ENCODE measurements around the gene AP1M2. TPM values are rescaled to one million over a fixed set of nuclear protein-coding genes. Genes with fewer than 3 reads are reported as not detected.
A peak's percentile ranks its signal among the peaks of the same experiment; 100 is the strongest.
"Not testable (repeated sequence)": the region's sequence is repeated elsewhere in the genome, so short reads cannot be mapped to it uniquely, and the experiment has no call there.

AP1M2 gene
- polyA plus RNA-seq, 1 donor (not counting 4 experiments of a cell fraction or from before 2014, with no cell fraction given), result 83.1 TPM

DNA sequence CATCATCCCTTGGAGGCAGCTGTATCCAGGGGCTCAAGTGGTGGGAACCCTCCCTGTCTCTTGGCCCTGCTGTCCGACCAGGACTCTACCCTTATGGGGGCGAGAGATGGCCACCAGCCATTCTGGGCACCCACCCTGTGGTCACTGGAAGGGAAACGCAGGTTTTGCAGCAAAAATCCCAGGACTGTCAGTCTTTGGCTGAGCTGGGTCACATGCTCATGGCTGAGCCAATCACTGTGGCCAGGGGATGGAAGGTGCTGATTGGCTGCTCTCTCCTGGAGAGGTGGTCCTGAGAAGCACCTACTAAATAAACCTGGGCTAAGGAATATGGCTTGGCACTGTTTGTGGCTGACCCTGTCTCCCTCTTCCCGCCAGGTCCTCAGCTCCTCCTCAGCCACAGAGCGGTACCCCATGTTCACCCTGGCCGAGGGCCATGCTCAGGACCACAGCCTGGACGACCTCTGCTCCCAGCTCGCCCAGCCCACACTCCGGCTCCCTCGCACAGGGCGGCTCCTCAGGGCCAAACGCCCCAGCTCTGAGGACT, 34.5 kb downstream of the AP1M2 start:
- Histone ChIP-seq H3K36me3 (ENCODE audit: control insufficient read depth in 2 of 2, extremely low read depth in 1 of 2, insufficient read depth in 2 of 2, low read length in 2 of 2) (peaks cover 27 to 42% of the 10 kb centered on the region in 2 experiments), H3K79me2 (ENCODE audit: control insufficient read depth, insufficient read depth, low read length) (peaks cover 2% of the 10 kb centered on the region)
- FAIRE-seq, result no peak

DNA sequence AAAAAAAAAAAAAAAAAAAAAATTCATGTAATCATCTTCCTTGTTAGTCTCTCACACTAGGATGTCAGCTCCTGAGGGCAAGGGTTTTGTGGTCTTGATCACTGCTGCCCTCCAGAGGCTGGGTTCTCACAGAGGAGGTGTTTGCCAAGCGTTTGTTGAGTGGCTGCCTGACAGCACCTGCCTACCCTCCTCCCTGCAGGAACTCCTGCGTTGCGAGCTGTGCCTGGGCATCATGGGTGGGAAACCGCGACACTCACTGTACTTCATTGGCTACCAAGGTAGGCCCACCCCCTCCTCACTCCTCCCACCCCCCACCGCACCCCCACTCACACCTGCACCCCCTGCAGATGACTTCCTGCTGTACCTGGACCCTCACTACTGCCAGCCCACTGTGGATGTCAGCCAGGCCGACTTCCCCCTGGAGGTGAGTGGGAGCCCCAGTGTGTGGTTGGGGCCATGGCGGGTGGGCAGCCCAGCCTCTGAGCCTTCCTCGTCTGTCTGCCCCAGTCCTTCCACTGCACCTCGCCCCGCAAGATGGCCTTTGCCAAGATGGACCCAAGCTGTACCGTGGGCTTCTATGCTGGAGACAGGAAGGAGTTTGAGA, 35.3 kb downstream of the AP1M2 start:
- DNase-seq (ENCODE audit: low read depth, low spot score), result no peak
- no peak for TF ChIP-seq EZH2 (IDR thresholded peaks at IDR 0.05; ENCODE audit: low read length)
- TF ChIP-seq, protein P1, sequence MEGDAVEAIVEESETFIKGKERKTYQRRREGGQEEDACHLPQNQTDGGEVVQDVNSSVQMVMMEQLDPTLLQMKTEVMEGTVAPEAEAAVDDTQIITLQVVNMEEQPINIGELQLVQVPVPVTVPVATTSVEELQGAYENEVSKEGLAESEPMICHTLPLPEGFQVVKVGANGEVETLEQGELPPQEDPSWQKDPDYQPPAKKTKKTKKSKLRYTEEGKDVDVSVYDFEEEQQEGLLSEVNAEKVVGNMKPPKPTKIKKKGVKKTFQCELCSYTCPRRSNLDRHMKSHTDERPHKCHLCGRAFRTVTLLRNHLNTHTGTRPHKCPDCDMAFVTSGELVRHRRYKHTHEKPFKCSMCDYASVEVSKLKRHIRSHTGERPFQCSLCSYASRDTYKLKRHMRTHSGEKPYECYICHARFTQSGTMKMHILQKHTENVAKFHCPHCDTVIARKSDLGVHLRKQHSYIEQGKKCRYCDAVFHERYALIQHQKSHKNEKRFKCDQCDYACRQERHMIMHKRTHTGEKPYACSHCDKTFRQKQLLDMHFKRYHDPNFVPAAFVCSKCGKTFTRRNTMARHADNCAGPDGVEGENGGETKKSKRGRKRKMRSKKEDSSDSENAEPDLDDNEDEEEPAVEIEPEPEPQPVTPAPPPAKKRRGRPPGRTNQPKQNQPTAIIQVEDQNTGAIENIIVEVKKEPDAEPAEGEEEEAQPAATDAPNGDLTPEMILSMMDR (optimal IDR thresholded peaks at IDR 0.05 in 1 of 3, IDR thresholded peaks at IDR 0.05 in 1 of 3, conservative IDR thresholded peaks at IDR 0.05 in 1 of 3; ENCODE audit: extremely low read depth in 1 of 3, insufficient read depth in 2 of 3, low read length in 3 of 3), result peak; percentile 48 to 76 (median 55)
- dilution Hi-C loops (cut with MboI; ENCODE audit: extremely low pct_ligation_motif_present, low sequenced_read_pairs), result no loop called here
- H4K20me1 ChIP-seq (ENCODE audit: control insufficient read depth, extremely low read depth, insufficient read depth, low read length), result peaks cover 13% of the 10 kb centered on the region
- no peak overlapping the region for H3K4me3 ChIP-seq (ENCODE audit: control insufficient read depth in 2 of 3, extremely low read depth in 1 of 3, insufficient read depth in 2 of 3, low read depth in 1 of 3, low read length in 3 of 3)
- no peak overlapping the region for H2AFZ ChIP-seq (ENCODE audit: control insufficient read depth, low read length)
- no peaks in the 10 kb centered on the region for H3K9me3 ChIP-seq (ENCODE audit: control insufficient read depth, low read depth, low read length)
- H3K36me3 ChIP-seq (ENCODE audit: control insufficient read depth in 2 of 2, extremely low read depth in 1 of 2, insufficient read depth in 2 of 2, low read length in 2 of 2), result peaks cover 30 to 44% of the 10 kb centered on the region in 2 experiments
- peak; percentile 75 for FAIRE-seq
- peaks cover 33% of the 10 kb centered on the region for H3K4me1 ChIP-seq (ENCODE audit: control insufficient read depth, extremely low read depth, insufficient read depth, low read length)
- H3K79me2 ChIP-seq (ENCODE audit: control insufficient read depth, insufficient read depth, low read length), result peaks cover 2% of the 10 kb centered on the region
- H3K27me3 ChIP-seq (ENCODE audit: control insufficient read depth, extremely low read depth, insufficient read depth, low read length), result no peaks in the 10 kb centered on the region
- H3K9ac ChIP-seq (ENCODE audit: control insufficient read depth, extremely low read depth, insufficient read depth, low read length), result no peak overlapping the region
- no peaks in the 10 kb centered on the region for H3K9me1 ChIP-seq (ENCODE audit: control insufficient read depth, extremely low read depth, insufficient read depth, low read length)
- H3K27ac ChIP-seq (ENCODE audit: control insufficient read depth, insufficient read depth, low read length), result no peak overlapping the region
- no peak overlapping the region for H3K4me2 ChIP-seq (ENCODE audit: control insufficient read depth, extremely low read depth, insufficient read depth, low read depth, low read length)

More for the DNA sequence above, 34.5 kb downstream of the AP1M2 start:
- Histone ChIP-seq H3K4me2 (ENCODE audit: control insufficient read depth, extremely low read depth, insufficient read depth, low read depth, low read length) (no peak overlapping the region), H3K4me3 (ENCODE audit: control insufficient read depth in 2 of 3, extremely low read depth in 1 of 3, insufficient read depth in 2 of 3, low read depth in 1 of 3, low read length in 3 of 3) (no peak overlapping the region), H4K20me1 (ENCODE audit: control insufficient read depth, extremely low read depth, insufficient read depth, low read length) (peaks cover 13% of the 10 kb centered on the region), H3K9me1 (ENCODE audit: control insufficient read depth, extremely low read depth, insufficient read depth, low read length) (no peaks in the 10 kb centered on the region), H2AFZ (ENCODE audit: control insufficient read depth, low read length) (no peak overlapping the region), H3K9me3 (ENCODE audit: control insufficient read depth, low read depth, low read length) (no peaks in the 10 kb centered on the region), H3K27ac (ENCODE audit: control insufficient read depth, insufficient read depth, low read length) (no peak overlapping the region), H3K9ac (ENCODE audit: control insufficient read depth, extremely low read depth, insufficient read depth, low read length) (no peak overlapping the region), H3K27me3 (ENCODE audit: control insufficient read depth, extremely low read depth, insufficient read depth, low read length) (no peaks in the 10 kb centered on the region), H3K4me1 (ENCODE audit: control insufficient read depth, extremely low read depth, insufficient read depth, low read length) (peaks cover 34% of the 10 kb centered on the region)
- dilution Hi-C loops (cut with MboI; ENCODE audit: extremely low pct_ligation_motif_present, low sequenced_read_pairs), result no loop called here
- TF ChIP-seq EZH2 (IDR thresholded peaks at IDR 0.05; ENCODE audit: low read length), result no peak
- TF ChIP-seq, protein P1 (optimal IDR thresholded peaks at IDR 0.05 in 1 of 3, IDR thresholded peaks at IDR 0.05 in 1 of 3, conservative IDR thresholded peaks at IDR 0.05 in 1 of 3; ENCODE audit: extremely low read depth in 1 of 3, insufficient read depth in 2 of 3, low read length in 3 of 3), result no peak
- no peak for DNase-seq (ENCODE audit: low read depth, low spot score)

DNA sequence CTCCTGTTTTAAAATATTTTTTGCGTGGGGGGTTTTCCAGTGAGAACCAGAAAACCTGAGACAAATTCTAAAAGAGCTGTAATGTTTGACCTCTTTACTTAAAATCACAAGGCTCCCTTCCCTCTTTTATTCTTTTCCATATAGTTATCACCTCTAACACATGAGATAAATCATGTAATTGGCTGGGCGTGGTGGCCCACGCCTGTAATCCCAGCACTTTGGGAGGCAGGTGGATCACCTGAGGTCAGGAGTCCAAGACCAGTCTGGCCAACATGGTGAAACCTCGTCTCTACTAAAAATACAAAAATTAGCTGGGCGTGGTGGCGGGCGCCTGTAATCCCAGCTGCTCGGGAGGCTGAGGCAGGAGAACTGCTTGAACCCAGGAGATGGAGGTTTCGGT, 36.1 kb downstream of the AP1M2 start:
- DNase-seq (ENCODE audit: low read depth, low spot score); H3K9me3 ChIP-seq (ENCODE audit: control insufficient read depth, low read depth, low read length); H3K79me2 ChIP-seq (ENCODE audit: control insufficient read depth, insufficient read depth, low read length); H3K9me1 ChIP-seq (ENCODE audit: control insufficient read depth, extremely low read depth, insufficient read depth, low read length); H3K27me3 ChIP-seq (ENCODE audit: control insufficient read depth, extremely low read depth, insufficient read depth, low read length); H3K27ac ChIP-seq (ENCODE audit: control insufficient read depth, insufficient read depth, low read length); H2AFZ ChIP-seq (ENCODE audit: control insufficient read depth, low read length); H3K4me2 ChIP-seq (ENCODE audit: control insufficient read depth, extremely low read depth, insufficient read depth, low read depth, low read length); H3K4me3 ChIP-seq (ENCODE audit: control insufficient read depth in 2 of 3, extremely low read depth in 1 of 3, insufficient read depth in 2 of 3, low read depth in 1 of 3, low read length in 3 of 3); H3K9ac ChIP-seq (ENCODE audit: control insufficient read depth, extremely low read depth, insufficient read depth, low read length); FAIRE-seq; dilution Hi-C loops (cut with MboI; ENCODE audit: extremely low pct_ligation_motif_present, low sequenced_read_pairs): not testable (repeated sequence)
- Histone ChIP-seq H4K20me1 (ENCODE audit: control insufficient read depth, extremely low read depth, insufficient read depth, low read length) (peaks cover 13% of the 10 kb centered on the region), H3K36me3 (ENCODE audit: control insufficient read depth in 2 of 2, extremely low read depth in 1 of 2, insufficient read depth in 2 of 2, low read length in 2 of 2) (peaks cover 31 to 47% of the 10 kb centered on the region in 2 experiments), H3K4me1 (ENCODE audit: control insufficient read depth, extremely low read depth, insufficient read depth, low read length) (peaks cover 29% of the 10 kb centered on the region)

Data from keratinocyte (primary cell).